GM13976 (cell line): ENCODE measurements around the gene OR2T27.

Experiments used
- DNase-seq: peaks from one replicate; pipeline ENCODE4 v3.0.0; 2012; ENCODE audit warnings: low spot score
- CTCF ChIP-seq: IDR thresholded peaks from 2 replicates; pipeline ENCODE4 v1.5.1; 2012; ENCODE audit warnings: borderline replicate concordance, mild to moderate bottlenecking; ENCODE audit not compliant: insufficient read depth; ENCODE audit errors: extremely low read depth, missing control alignments, control extremely low read depth
- in situ Hi-C: fragments of 300-500 bp; cut with MboI; formaldehyde crosslinking; loops from one replicate; pipeline ENCODE4 v1.12.0; 2022; ENCODE audit warnings: low sequenced_read_pairs, mixed read lengths, inconsistent platforms; ENCODE audit not compliant: unreplicated experiment

OR2T27 gene

GRCh38 chr1:248618878-248619277 lies 36.5 kb downstream of the OR2T27 start:
- in situ Hi-C loops: loop anchor here (10.0 kb wide), 1 partner anchor 214 kb away; the partner anchor contains the start of gene OR2T1
- DNase-seq: peak; percentile 36
- TF ChIP-seq CTCF: peak; percentile 56

GRCh38 chr1:248618119-248618518 lies 37.2 kb downstream of the OR2T27 start:
- no peak for DNase-seq
- no peak for TF ChIP-seq CTCF
- in situ Hi-C loops: loop anchor here (10.0 kb wide), 1 partner anchor 213 kb away; the partner anchor contains the start of gene OR2T1

DNA sequence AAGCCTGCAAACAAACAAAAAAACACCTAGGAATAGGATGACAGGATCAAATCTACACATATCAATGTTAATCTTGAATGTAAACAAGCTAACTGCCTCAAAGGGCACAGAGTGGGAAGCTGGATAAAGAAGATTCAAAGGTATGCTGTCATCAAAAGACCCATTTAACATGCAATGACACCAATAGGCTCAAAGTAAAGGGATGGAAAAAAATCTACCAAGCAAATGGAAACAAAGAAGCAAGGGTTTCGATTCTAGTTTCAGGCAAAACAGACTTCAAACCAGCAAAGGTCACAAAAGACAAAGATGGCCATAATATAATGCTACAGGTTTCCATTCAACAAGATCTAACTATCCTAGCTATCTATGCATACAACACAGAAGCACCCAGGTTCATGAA lies 41.6 kb downstream of the OR2T27 start:
- in situ Hi-C loops: loop anchor here (10.0 kb wide), 1 partner anchor 209 kb away; the partner anchor contains the start of gene OR2T1
- no peak for TF ChIP-seq CTCF

GRCh38 chr1:248611883-248612414 lies 43.4 kb downstream of the OR2T27 start:
- in situ Hi-C loops: loop anchor here (10.0 kb wide), 1 partner anchor 207 kb away; the partner anchor contains the start of gene OR2T1
- no peak for DNase-seq
- TF ChIP-seq CTCF: no peak

More for the DNA sequence above, 41.6 kb downstream of the OR2T27 start:
- DNase-seq: no peak

DNA sequence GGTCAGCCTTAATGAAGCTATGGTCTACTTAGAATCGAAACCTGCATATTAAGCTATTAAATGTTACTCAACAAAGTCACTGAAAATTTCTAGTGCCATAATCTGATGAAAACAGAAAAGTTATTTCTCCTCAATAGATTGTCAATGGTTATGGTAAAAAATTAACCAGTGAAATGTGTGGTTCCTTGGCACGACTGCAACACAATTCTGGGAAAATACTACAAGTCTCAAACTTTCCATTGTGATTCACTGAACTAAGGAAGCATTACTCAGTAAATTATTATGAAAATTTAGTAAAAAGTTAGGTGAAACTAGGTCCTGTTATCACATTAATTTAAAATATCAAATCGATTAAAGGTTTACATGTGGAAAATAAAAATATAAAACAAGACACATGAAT lies 45.0 kb downstream of the OR2T27 start:
- DNase-seq: no peak
- TF ChIP-seq CTCF: no peak
- in situ Hi-C loops: loop anchor here (10.0 kb wide), 1 partner anchor 206 kb away; the partner anchor contains the start of gene OR2T1
